Mesendoderm (in vitro differentiated cells): Measurements from ENCODE around the gene GRM7.

Source experiments
- DNase-seq: peaks from one replicate; pipeline ENCODE4 v3.0.0; 2013
- H2AK5ac ChIP-seq: 2 replicates; pipeline ENCODE4 v1.6.1; 2013; ENCODE audit warnings: low read length, inconsistent platforms
- H2BK120ac ChIP-seq: 2 replicates; pipeline ENCODE4 v1.6.1; 2013; ENCODE audit warnings: low read depth, mild to moderate bottlenecking, low read length, moderate library complexity, mixed read lengths
- H2BK15ac ChIP-seq: replicated peaks from 2 replicates; pipeline ENCODE4 v1.6.1; 2013; ENCODE audit warnings: low read depth, mild to moderate bottlenecking, moderate library complexity
- H2BK5ac ChIP-seq: 2 replicates; pipeline ENCODE4 v1.6.1; 2013; ENCODE audit warnings: low read length, inconsistent platforms
- H3K18ac ChIP-seq: 2 replicates; pipeline ENCODE4 v1.6.1; 2013; ENCODE audit warnings: mild to moderate bottlenecking, low read length, mixed read lengths
- H3K23ac ChIP-seq: one replicate; pipeline ENCODE4 v1.6.1; 2013; ENCODE audit warnings: low read length
- H3K27ac ChIP-seq: 2 replicates; pipeline ENCODE4 v1.5.1; 2013; ENCODE audit warnings: low read depth, mild to moderate bottlenecking, inconsistent platforms, low read length, moderate library complexity
- H3K27me3 ChIP-seq: 2 replicates; pipeline ENCODE4 v1.6.1; 2013; ENCODE audit warnings: low read length, control low read depth, mild to moderate bottlenecking, inconsistent platforms; ENCODE audit not compliant: insufficient read depth, poor library complexity
- H3K36me3 ChIP-seq: 2 replicates; pipeline ENCODE4 v1.6.1; 2013; ENCODE audit warnings: low read length, inconsistent platforms; ENCODE audit not compliant: control insufficient read depth, insufficient read depth
- H3K4ac ChIP-seq: one replicate; pipeline ENCODE4 v1.6.1; 2013; ENCODE audit warnings: low read depth, mild to moderate bottlenecking, low read length, moderate library complexity
- H3K4me1 ChIP-seq: 2 replicates; pipeline ENCODE4 v1.6.1; 2013; ENCODE audit warnings: low read depth, low read length, inconsistent platforms; ENCODE audit not compliant: control insufficient read depth
- H3K4me2 ChIP-seq: 2 replicates; pipeline ENCODE4 v1.6.1; 2013; ENCODE audit warnings: low read length
- H3K4me3 ChIP-seq: 2 replicates; pipeline ENCODE4 v1.5.1; 2013; ENCODE audit warnings: mild to moderate bottlenecking, low read length
- H3K56ac ChIP-seq: one replicate; pipeline ENCODE4 v1.6.1; 2013; ENCODE audit warnings: low read length
- H3K79me1 ChIP-seq: 2 replicates; pipeline ENCODE4 v1.6.1; 2013; ENCODE audit warnings: low read length, inconsistent platforms
- H3K79me2 ChIP-seq: 2 replicates; pipeline ENCODE4 v1.6.1; 2013; ENCODE audit warnings: mild to moderate bottlenecking, low read length; ENCODE audit not compliant: control insufficient read depth, insufficient read depth
- H3K9ac ChIP-seq: 2 replicates; pipeline ENCODE4 v1.6.1; 2013; ENCODE audit warnings: low read length, inconsistent platforms
- H4K5ac ChIP-seq: one replicate; pipeline ENCODE4 v1.6.1; 2013; ENCODE audit warnings: low read length
- H4K8ac ChIP-seq: one replicate; pipeline ENCODE4 v1.6.1; 2013; ENCODE audit warnings: low read depth, mild to moderate bottlenecking, control low read depth, low read length, moderate library complexity
- WGBS: extraction: QIAGEN DNeasy Blood & Tissue Kit; methylation state at CpG from one replicate; pipeline ENCODE4 v1.1.7; 2013; ENCODE audit warnings: low lambda C conversion rate, missing lambda C conversion rate; ENCODE audit not compliant: insufficient coverage; ENCODE audit errors: extremely low coverage; 5-methylcytosine and 5-hydroxymethylcytosine counted together

The GRM7 gene

DNA sequence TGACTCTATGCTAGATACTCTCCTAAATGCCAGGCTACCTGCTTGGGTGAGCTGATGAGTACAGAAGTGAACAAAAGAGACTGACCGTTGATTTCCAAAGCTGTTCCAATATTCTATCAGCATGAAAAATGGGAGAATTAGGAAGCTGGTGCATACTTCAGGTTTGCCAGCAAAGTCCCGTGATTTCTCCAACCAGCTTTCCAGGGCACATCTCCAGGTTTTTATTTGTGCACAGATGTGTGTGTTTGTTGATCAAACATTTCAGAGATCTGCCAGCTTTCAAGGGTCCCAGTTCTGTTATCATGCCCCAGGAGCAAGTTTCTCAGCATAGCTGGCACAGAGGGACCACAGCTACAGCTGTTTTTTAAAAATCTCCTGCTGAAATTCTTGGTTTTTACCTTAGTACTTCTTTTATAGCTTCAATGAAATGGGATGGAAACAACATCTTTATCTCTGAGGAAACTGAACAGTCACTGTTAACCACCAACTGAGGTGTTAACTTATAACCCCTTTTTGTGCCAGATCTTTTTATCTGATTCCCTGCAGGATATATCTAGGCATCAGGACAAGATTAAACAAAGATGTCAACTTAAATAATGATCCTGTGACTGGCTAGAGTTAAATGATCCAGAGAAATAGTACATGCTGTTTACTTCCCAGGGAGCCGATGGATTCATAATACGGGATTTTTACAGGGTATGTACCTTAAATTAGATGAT lies 380.8 kb downstream of the GRM7 start:
- H3K4ac ChIP-seq, result peak overlapping the region; percentile 55
- no peak overlapping the region for H3K27ac ChIP-seq
- no peak overlapping the region for H3K4me2 ChIP-seq
- H3K36me3 ChIP-seq, result no peaks in the 10 kb centered on the region
- H3K79me2 ChIP-seq, result no peaks in the 10 kb centered on the region
- peaks cover 3% of the 10 kb centered on the region for H3K4me1 ChIP-seq
- H3K23ac ChIP-seq, result no peak overlapping the region
- H3K27me3 ChIP-seq, result no peaks in the 10 kb centered on the region
- no peak overlapping the region for H3K56ac ChIP-seq
- no peak overlapping the region for H2BK15ac ChIP-seq
- no peak overlapping the region for H4K8ac ChIP-seq
- no peak overlapping the region for H4K5ac ChIP-seq
- no peak overlapping the region for H2BK5ac ChIP-seq
- H3K4me3 ChIP-seq, result no peak overlapping the region
- DNase-seq, result peak; percentile 56
- peak overlapping the region; percentile 80 for H3K18ac ChIP-seq
- no CpG with 5 or more reads among the region's 4 CpGs for WGBS
- no peaks in the 10 kb centered on the region for H3K79me1 ChIP-seq
- no peak overlapping the region for H2AK5ac ChIP-seq
- no peak overlapping the region for H2BK120ac ChIP-seq
- H3K9ac ChIP-seq, result no peak overlapping the region

DNA sequence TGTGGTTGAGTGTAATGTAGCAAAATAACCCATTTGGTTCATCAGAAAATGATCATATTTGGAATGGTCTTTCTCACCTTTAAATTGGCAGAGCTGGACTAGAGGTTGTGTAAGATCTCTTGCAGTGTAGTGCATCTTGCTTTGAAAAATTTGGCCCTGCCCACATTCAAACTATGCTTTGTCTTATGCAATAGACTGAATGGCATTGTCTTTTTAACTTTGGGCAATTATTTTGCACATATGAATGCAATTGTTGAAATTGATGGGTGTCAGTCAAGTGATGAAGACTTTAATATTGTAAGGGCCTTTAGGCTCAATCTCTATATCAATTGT lies 381.4 kb downstream of the GRM7 start:
- no peaks in the 10 kb centered on the region for H3K27me3 ChIP-seq
- no peak overlapping the region for H4K8ac ChIP-seq
- H3K27ac ChIP-seq, result no peak overlapping the region
- no peak overlapping the region for H4K5ac ChIP-seq
- H3K23ac ChIP-seq, result no peak overlapping the region
- H3K79me1 ChIP-seq, result no peaks in the 10 kb centered on the region
- H3K18ac ChIP-seq, result no peak overlapping the region
- no peaks in the 10 kb centered on the region for H3K79me2 ChIP-seq
- H3K4ac ChIP-seq, result no peak overlapping the region
- H3K4me3 ChIP-seq, result no peak overlapping the region
- no peak overlapping the region for H2AK5ac ChIP-seq
- no peak overlapping the region for H3K56ac ChIP-seq
- peaks cover 3% of the 10 kb centered on the region for H3K4me1 ChIP-seq
- H2BK15ac ChIP-seq, result no peak overlapping the region
- no peak overlapping the region for H2BK120ac ChIP-seq
- DNase-seq, result no peak
- H3K4me2 ChIP-seq, result no peak overlapping the region
- no peaks in the 10 kb centered on the region for H3K36me3 ChIP-seq
- H2BK5ac ChIP-seq, result no peak overlapping the region
- H3K9ac ChIP-seq, result no peak overlapping the region

DNA sequence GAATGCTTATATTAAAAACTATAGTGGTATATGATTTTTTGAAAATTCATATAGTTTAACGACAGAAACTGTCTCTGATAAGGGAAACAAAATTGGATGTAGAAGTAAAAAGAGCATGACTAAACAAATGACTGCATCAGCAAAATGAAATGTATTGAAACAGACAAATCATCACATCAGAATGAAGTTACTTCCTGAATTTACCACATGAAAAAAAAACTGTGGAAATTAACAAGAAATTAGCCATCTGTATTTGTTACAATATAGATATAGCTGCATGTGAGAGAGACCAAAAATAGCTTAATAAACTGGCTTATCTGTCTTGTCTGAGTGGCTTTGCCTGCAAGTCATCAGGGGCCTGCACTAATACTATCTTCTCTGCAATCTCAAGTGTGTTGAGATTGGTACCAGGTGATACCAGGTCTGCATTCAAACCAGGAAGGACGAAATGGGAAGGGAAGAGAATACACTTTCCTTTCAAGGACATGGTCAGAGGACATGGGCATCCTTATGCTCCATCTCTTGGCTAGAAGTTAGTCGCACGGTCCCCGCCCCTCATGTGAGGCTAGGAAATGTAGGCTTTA lies 388.7 kb downstream of the GRM7 start:
- Histone ChIP-seq H3K4me2 (no peak overlapping the region), H3K4me1 (no peaks in the 10 kb centered on the region), H3K9ac (no peak overlapping the region), H3K36me3 (no peaks in the 10 kb centered on the region), H2BK120ac (no peak overlapping the region), H4K8ac (no peak overlapping the region), H2BK5ac (no peak overlapping the region), H3K18ac (no peak overlapping the region), H3K79me1 (no peaks in the 10 kb centered on the region), H3K27ac (no peak overlapping the region), H3K23ac (no peak overlapping the region), H3K79me2 (no peaks in the 10 kb centered on the region), H4K5ac (no peak overlapping the region), H2AK5ac (no peak overlapping the region), H3K56ac (no peak overlapping the region), H2BK15ac (no peak overlapping the region), H3K4me3 (no peak overlapping the region), H3K27me3 (no peaks in the 10 kb centered on the region), H3K4ac (no peak overlapping the region)
- 100% methylated on average over 1 of the region's 5 CpGs for WGBS
- DNase-seq, result peak; percentile 26

DNA sequence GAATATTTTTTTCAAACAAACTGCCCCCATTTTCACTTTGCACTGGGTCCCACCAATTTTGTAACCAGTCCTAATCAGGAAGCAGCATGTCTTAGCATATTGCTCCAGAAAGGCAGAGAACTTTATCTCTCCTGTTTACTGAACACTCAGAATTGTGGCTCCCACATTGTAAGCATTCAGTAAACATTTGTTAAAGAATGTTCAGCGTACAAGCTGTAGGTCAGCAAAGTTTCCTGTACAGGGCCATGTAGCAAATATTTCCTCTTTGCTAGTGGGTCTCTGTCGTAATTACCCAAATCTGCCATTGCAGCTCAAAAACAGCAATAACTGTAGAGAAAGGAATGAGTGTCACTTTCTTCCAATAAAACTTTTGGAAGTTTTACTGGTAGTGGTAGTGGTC lies 393.3 kb downstream of the GRM7 start:
- Histone ChIP-seq H4K5ac (no peak overlapping the region), H2AK5ac (no peak overlapping the region), H3K4me3 (no peak overlapping the region), H4K8ac (no peak overlapping the region), H2BK5ac (no peak overlapping the region), H3K56ac (no peak overlapping the region), H3K4me2 (no peak overlapping the region), H3K23ac (no peak overlapping the region), H3K27me3 (no peaks in the 10 kb centered on the region), H3K9ac (no peak overlapping the region), H3K4ac (no peak overlapping the region), H3K27ac (no peak overlapping the region), H3K36me3 (no peaks in the 10 kb centered on the region), H3K79me1 (no peaks in the 10 kb centered on the region), H2BK120ac (no peak overlapping the region), H3K4me1 (no peaks in the 10 kb centered on the region), H3K18ac (no peak overlapping the region), H3K79me2 (no peaks in the 10 kb centered on the region), H2BK15ac (no peak overlapping the region)
- WGBS, result no CpG with 5 or more reads among the region's 2 CpGs
- DNase-seq, result no peak

DNA sequence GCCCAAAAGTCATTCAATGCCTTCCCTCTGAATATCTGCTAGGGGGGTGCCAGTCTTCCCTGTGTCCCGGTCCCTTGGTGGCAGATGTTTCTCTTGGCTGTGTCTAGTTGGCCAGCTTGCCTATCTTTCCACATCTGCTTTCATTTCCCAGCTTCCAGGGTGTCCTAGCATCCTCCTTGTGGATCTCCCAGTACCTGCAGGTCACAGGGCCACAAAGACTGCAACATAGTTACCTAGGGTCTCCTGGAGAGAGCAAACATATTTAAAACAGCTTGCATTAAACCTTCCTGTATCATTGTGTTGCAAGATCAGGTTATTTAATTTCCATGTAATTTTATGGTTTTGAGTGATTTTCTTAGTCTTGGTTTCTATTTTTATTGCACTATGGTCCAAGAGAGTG lies 400.1 kb downstream of the GRM7 start:
- Histone ChIP-seq H3K27ac (no peak overlapping the region), H3K4ac (no peak overlapping the region), H3K27me3 (no peaks in the 10 kb centered on the region), H3K23ac (no peak overlapping the region), H4K5ac (no peak overlapping the region), H3K56ac (no peak overlapping the region), H3K36me3 (no peaks in the 10 kb centered on the region), H3K4me1 (no peaks in the 10 kb centered on the region), H3K4me3 (no peak overlapping the region), H2AK5ac (no peak overlapping the region), H3K79me2 (no peaks in the 10 kb centered on the region), H3K18ac (no peak overlapping the region), H3K79me1 (no peaks in the 10 kb centered on the region), H3K9ac (no peak overlapping the region), H2BK15ac (no peak overlapping the region), H2BK120ac (no peak overlapping the region), H4K8ac (no peak overlapping the region), H2BK5ac (no peak overlapping the region), H3K4me2 (no peak overlapping the region)
- no peak for DNase-seq
- WGBS, result no CpG with 5 or more reads among the region's 1 CpG
